Right atrium auricular region (tissue), 2 donors: Measurements from ENCODE around the gene AP2S1. TPM values are rescaled to one million over a fixed set of nuclear protein-coding genes. Genes with fewer than 3 reads are reported as not detected.
"Not testable (repeated sequence)": the region's sequence is repeated elsewhere in the genome, so short reads cannot be mapped to it uniquely, and the experiment has no call there.

Experiments used
- DNase-seq: peaks from one replicate; pipeline ENCODE4 v3.0.0-alpha.2; 2019; ENCODE audit warnings: low spot score
- H3K27ac ChIP-seq, 2 donors: fragments of 200-600 bp; sonication (generic); 1 replicate in 1 of 2; 2 replicates in 1 of 2; pipeline ENCODE4 v1.5.1; 2016 to 2019
- H3K27me3 ChIP-seq, 2 donors: fragments of 200-600 bp; sonication (generic); one replicate each; pipeline versions ENCODE4 v1.5.1 to v1.6.0; 2017 to 2019
- H3K36me3 ChIP-seq: fragments of 200-600 bp; sonication (generic); one replicate; pipeline ENCODE4 v1.5.1; 2016
- H3K4me1 ChIP-seq, 2 donors: fragments of 200-600 bp; sonication (generic); one replicate each; pipeline versions ENCODE4 v1.5.1 to v1.6.0; 2017 to 2019
- H3K4me3 ChIP-seq, 2 donors: fragments of 200-600 bp; sonication (generic); 1 replicate in 1 of 2; 2 replicates in 1 of 2; pipeline ENCODE4 v1.5.1; 2017 to 2019; ENCODE audit warnings: mild to moderate bottlenecking in 1 of 2, moderate library complexity in 1 of 2
- H3K9me3 ChIP-seq, 2 donors: fragments of 200-600 bp; sonication (generic); one replicate each; pipeline ENCODE4 v1.5.1; 2019
- CTCF ChIP-seq, 2 donors: fragments of 200-600 bp; sonication (generic); IDR thresholded peaks; one replicate each; pipeline ENCODE4 v1.5.1; 2019; ENCODE audit warnings: antibody characterized with exemption in 2 of 2
- total RNA-seq, 2 donors: library from RNA; depleted of rRNA; stranded (reverse); fragments of >200 nt; gene quantifications; one replicate each; pipeline ENCODE4 v1.1.0, GENCODE V29; 2016

Gene AP2S1
- total RNA-seq, 2 donors from 2014 or later: 61.0 to 103 TPM

GRCh38 chr19:46825731-46826055, 25.0 kb downstream of the AP2S1 start:
- Histone ChIP-seq H3K4me3 (no peak overlapping the region), H3K27me3 (no peaks in the 10 kb centered on the region), H3K27ac (no peak overlapping the region), H3K4me1 (peaks cover 0 to 6% of the 10 kb centered on the region in 2 donors), H3K9me3 (no peaks in the 10 kb centered on the region), H3K36me3 (no peaks in the 10 kb centered on the region)
- no peak for TF ChIP-seq CTCF (IDR thresholded peaks at IDR 0.05)
- DNase-seq: no peak

- no peak for TF ChIP-seq CTCF (IDR thresholded peaks at IDR 0.05)
- H3K4me3 ChIP-seq: no peak overlapping the region
These were observed 25.5 kb downstream of the AP2S1 start for GRCh38 chr19:46824890-46825730.

GRCh38 chr19:46823049-46823448, 27.6 kb downstream of the AP2S1 start:
- no peak overlapping the region for H3K27ac ChIP-seq
- no peak for TF ChIP-seq CTCF (IDR thresholded peaks at IDR 0.05)
- no peaks in the 10 kb centered on the region for H3K9me3 ChIP-seq
- no peak for DNase-seq
- no peak overlapping the region for H3K4me3 ChIP-seq
- H3K27me3 ChIP-seq: no peaks in the 10 kb centered on the region
- H3K36me3 ChIP-seq: no peaks in the 10 kb centered on the region
- H3K4me1 ChIP-seq: peaks cover 0 to 6% of the 10 kb centered on the region in 2 donors

More at GRCh38 chr19:46824890-46825730, 25.5 kb downstream of the AP2S1 start:
- H3K36me3 ChIP-seq: no peaks in the 10 kb centered on the region
- H3K27me3 ChIP-seq: no peaks in the 10 kb centered on the region
- no peaks in the 10 kb centered on the region for H3K9me3 ChIP-seq
- no peak for DNase-seq
- H3K4me1 ChIP-seq: peaks cover 0 to 6% of the 10 kb centered on the region in 2 donors
- H3K27ac ChIP-seq: no peak overlapping the region

- not testable (repeated sequence) for H3K4me3 ChIP-seq, DNase-seq, H3K4me1 ChIP-seq, H3K27me3 ChIP-seq, H3K36me3 ChIP-seq, H3K9me3 ChIP-seq, H3K27ac ChIP-seq
These were observed 28.2 kb downstream of the AP2S1 start for GRCh38 chr19:46822410-46822787.

GRCh38 chr19:46821512-46822409, 28.9 kb downstream of the AP2S1 start:
- peaks cover 0 to 6% of the 10 kb centered on the region in 2 donors for H3K4me1 ChIP-seq
- no peak for TF ChIP-seq CTCF (IDR thresholded peaks at IDR 0.05)
- no peaks in the 10 kb centered on the region for H3K9me3 ChIP-seq
- DNase-seq: no peak
- H3K27ac ChIP-seq: no peak overlapping the region
- no peaks in the 10 kb centered on the region for H3K36me3 ChIP-seq
- no peaks in the 10 kb centered on the region for H3K27me3 ChIP-seq
- no peak overlapping the region for H3K4me3 ChIP-seq

GRCh38 chr19:46818812-46819211, 31.8 kb downstream of the AP2S1 start:
- H3K4me3 ChIP-seq: no peak overlapping the region
- no peak overlapping the region for H3K27ac ChIP-seq
- TF ChIP-seq CTCF (IDR thresholded peaks at IDR 0.05): no peak
- H3K27me3 ChIP-seq: no peaks in the 10 kb centered on the region
- DNase-seq: no peak
- no peaks in the 10 kb centered on the region for H3K9me3 ChIP-seq
- no peaks in the 10 kb centered on the region for H3K36me3 ChIP-seq
- H3K4me1 ChIP-seq: peaks cover 1 to 11% of the 10 kb centered on the region in 2 donors
